Fibroblast of lung (primary cell): Measurements from ENCODE around the gene LGI2. TPM values are rescaled to one million over a fixed set of nuclear protein-coding genes. Genes with fewer than 3 reads are reported as not detected.

Source experiments
- DNase-seq, 2 donors: peaks; one replicate each; pipeline versions ENCODE4 v3.0.0 to v3.0.0-alpha.2; 2010; ENCODE audit warnings: low read depth in 2 of 2
- H2AFZ ChIP-seq: 2 replicates; pipeline ENCODE4 v1.5.1; 2012; ENCODE audit warnings: low read length, control low read depth, inconsistent platforms
- H3K27ac ChIP-seq: 2 replicates; pipeline ENCODE4 v1.5.1; 2011; ENCODE audit warnings: low read length, control low read depth; ENCODE audit not compliant: insufficient read depth
- H3K27me3 ChIP-seq: 2 replicates; pipeline ENCODE4 v1.5.1; 2011; ENCODE audit warnings: mild to moderate bottlenecking, low read length; ENCODE audit not compliant: control insufficient read depth, insufficient read depth
- H3K36me3 ChIP-seq: 2 replicates; pipeline ENCODE4 v1.5.1; 2011; ENCODE audit warnings: low read length; ENCODE audit not compliant: control insufficient read depth, insufficient read depth
- H3K4me1 ChIP-seq: 2 replicates; pipeline ENCODE4 v1.5.1; 2011; ENCODE audit warnings: low read length; ENCODE audit not compliant: control insufficient read depth, insufficient read depth; ENCODE audit errors: extremely low read depth
- H3K4me2 ChIP-seq: 2 replicates; pipeline ENCODE4 v1.5.1; 2011; ENCODE audit warnings: low read length, control low read depth; ENCODE audit not compliant: insufficient read depth; ENCODE audit errors: extremely low read depth
- H3K4me3 ChIP-seq, 4 experiments: fragments of 200-600 bp in 1 of 4; sonication (generic) in 1 of 4; replicated peaks in 1 of 4; 2 replicates each; pipeline ENCODE4 v1.5.1; 2011 to 2016; ENCODE audit warnings: low read length in 4 of 4, low read depth in 3 of 4, mild to moderate bottlenecking in 3 of 4, control low read depth in 2 of 4, inconsistent platforms in 1 of 4, mixed read lengths in 1 of 4; ENCODE audit not compliant: insufficient read depth in 1 of 4; ENCODE audit errors: control extremely low read depth in 1 of 4
- H3K79me2 ChIP-seq: 2 replicates; pipeline ENCODE4 v1.5.1; 2012; ENCODE audit warnings: mild to moderate bottlenecking, low read length, inconsistent platforms; ENCODE audit not compliant: control insufficient read depth, insufficient read depth
- H3K9ac ChIP-seq: 2 replicates; pipeline ENCODE4 v1.5.1; 2011; ENCODE audit warnings: mild to moderate bottlenecking, low read length, control low read depth; ENCODE audit not compliant: insufficient read depth
- H3K9me3 ChIP-seq: 2 replicates; pipeline ENCODE4 v1.5.1; 2012; ENCODE audit warnings: low read depth, low read length; ENCODE audit not compliant: control insufficient read depth, insufficient read depth
- H4K20me1 ChIP-seq: 2 replicates; pipeline ENCODE4 v1.5.1; 2011; ENCODE audit warnings: low read length; ENCODE audit not compliant: control insufficient read depth, insufficient read depth; ENCODE audit errors: extremely low read depth
- EZH2 ChIP-seq: IDR thresholded peaks from 2 replicates; pipeline ENCODE4 v1.5.1; 2012; ENCODE audit warnings: low read length, control low read depth, mild to moderate bottlenecking; ENCODE audit errors: missing control alignments
- polyA plus RNA-seq, 2 donors: library from polyadenylated mRNA; depleted of rRNA in 1 of 2; stranded (reverse) in 1 of 2; unstranded in 1 of 2; fragments of >200 nt; gene quantifications; 2 replicates each; pipeline ENCODE4 v1.2.1, GENCODE V29; 2011 to 2012; ENCODE audit warnings: missing spikeins in 1 of 2
- total RNA-seq: library from RNA; depleted of rRNA; stranded (reverse); fragments of >200 nt; gene quantifications from 2 replicates; pipeline ENCODE4 v1.2.1, GENCODE V29; 2014
- TF ChIP-seq, protein P1 (sequence below), 2 donors: IDR thresholded peaks in 1 of 2; conservative IDR thresholded peaks in 1 of 2; 1 replicate in 1 of 2; 2 replicates in 1 of 2; pipeline ENCODE4 v1.5.1; 2011 to 2012; ENCODE audit warnings: low read length in 2 of 2, control low read depth in 1 of 2, inconsistent platforms in 1 of 2, low read depth in 1 of 2, mild to moderate bottlenecking in 1 of 2

The LGI2 gene
- total and polyA plus RNA-seq, 2 donors (not counting 1 experiment from before 2014, with no cell fraction given) = under 0.01 TPM; not detected in 1

DNA sequence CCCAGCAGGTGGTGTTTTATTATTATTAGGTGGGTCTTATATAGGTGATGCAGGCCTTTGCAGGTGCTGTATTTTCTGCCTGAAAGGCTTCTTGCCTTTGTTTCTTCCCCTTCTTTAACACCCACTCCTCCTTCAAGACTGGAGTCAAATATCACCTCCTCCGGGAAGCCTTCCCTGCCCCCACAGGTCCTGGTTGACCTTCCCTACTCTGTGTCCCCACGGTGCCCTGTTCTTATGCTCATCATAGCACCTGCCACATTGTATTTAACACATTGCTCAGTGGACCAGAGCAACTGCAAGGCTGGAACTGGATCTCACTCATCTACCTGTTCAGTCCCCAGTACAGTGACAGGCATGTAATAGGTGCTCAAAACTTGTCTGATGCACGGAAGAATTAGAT, 39.8 kb upstream of the LGI2 start:
- no peaks in the 10 kb centered on the region for H3K9me3 ChIP-seq
- H4K20me1 ChIP-seq = no peaks in the 10 kb centered on the region
- DNase-seq = no peak
- H3K4me3 ChIP-seq = no peak overlapping the region
- no peaks in the 10 kb centered on the region for H3K4me1 ChIP-seq
- no peak overlapping the region for H3K9ac ChIP-seq
- no peak overlapping the region for H3K27ac ChIP-seq
- H3K4me2 ChIP-seq = no peak overlapping the region
- TF ChIP-seq, protein P1, sequence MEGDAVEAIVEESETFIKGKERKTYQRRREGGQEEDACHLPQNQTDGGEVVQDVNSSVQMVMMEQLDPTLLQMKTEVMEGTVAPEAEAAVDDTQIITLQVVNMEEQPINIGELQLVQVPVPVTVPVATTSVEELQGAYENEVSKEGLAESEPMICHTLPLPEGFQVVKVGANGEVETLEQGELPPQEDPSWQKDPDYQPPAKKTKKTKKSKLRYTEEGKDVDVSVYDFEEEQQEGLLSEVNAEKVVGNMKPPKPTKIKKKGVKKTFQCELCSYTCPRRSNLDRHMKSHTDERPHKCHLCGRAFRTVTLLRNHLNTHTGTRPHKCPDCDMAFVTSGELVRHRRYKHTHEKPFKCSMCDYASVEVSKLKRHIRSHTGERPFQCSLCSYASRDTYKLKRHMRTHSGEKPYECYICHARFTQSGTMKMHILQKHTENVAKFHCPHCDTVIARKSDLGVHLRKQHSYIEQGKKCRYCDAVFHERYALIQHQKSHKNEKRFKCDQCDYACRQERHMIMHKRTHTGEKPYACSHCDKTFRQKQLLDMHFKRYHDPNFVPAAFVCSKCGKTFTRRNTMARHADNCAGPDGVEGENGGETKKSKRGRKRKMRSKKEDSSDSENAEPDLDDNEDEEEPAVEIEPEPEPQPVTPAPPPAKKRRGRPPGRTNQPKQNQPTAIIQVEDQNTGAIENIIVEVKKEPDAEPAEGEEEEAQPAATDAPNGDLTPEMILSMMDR (conservative IDR thresholded peaks at IDR 0.05 in 1 of 2, IDR thresholded peaks at IDR 0.05 in 1 of 2; ENCODE audit: low read depth in 1 of 2, low read length in 2 of 2) = no peak
- TF ChIP-seq EZH2 = no peak
- no peaks in the 10 kb centered on the region for H3K79me2 ChIP-seq
- H3K27me3 ChIP-seq = peaks cover 5% of the 10 kb centered on the region
- no peaks in the 10 kb centered on the region for H3K36me3 ChIP-seq
- no peak overlapping the region for H2AFZ ChIP-seq

DNA sequence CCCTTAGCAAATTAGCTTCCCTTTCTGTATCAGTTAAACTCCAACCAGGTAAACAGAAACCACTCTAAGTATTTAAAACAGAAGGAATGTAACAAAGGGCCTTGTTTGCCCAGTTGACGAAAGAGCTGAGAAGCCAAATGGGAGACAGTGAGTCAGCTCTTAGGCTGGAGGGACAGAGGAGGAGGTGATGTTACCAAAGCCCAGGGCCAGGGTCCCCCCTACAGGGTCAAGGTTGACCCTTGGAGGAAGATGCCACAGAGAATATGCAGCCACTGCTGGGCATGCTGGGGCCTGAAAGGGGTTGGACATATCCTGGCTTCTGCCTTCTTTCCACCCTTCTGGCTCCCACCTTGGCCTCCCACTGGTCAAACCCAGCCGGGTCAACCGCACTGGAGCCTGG, 38.3 kb upstream of the LGI2 start:
- H3K27ac ChIP-seq = no peak overlapping the region
- H3K4me1 ChIP-seq = no peaks in the 10 kb centered on the region
- no peaks in the 10 kb centered on the region for H3K9me3 ChIP-seq
- H3K27me3 ChIP-seq = peaks cover 5% of the 10 kb centered on the region
- H4K20me1 ChIP-seq = no peaks in the 10 kb centered on the region
- no peak overlapping the region for H3K4me3 ChIP-seq
- H3K36me3 ChIP-seq = no peaks in the 10 kb centered on the region
- no peaks in the 10 kb centered on the region for H3K79me2 ChIP-seq
- DNase-seq = no peak
- TF ChIP-seq, protein P1 (conservative IDR thresholded peaks at IDR 0.05 in 1 of 2, IDR thresholded peaks at IDR 0.05 in 1 of 2; ENCODE audit: low read depth in 1 of 2, low read length in 2 of 2) = no peak
- no peak for TF ChIP-seq EZH2
- no peak overlapping the region for H3K4me2 ChIP-seq
- no peak overlapping the region for H3K9ac ChIP-seq
- no peak overlapping the region for H2AFZ ChIP-seq

DNA sequence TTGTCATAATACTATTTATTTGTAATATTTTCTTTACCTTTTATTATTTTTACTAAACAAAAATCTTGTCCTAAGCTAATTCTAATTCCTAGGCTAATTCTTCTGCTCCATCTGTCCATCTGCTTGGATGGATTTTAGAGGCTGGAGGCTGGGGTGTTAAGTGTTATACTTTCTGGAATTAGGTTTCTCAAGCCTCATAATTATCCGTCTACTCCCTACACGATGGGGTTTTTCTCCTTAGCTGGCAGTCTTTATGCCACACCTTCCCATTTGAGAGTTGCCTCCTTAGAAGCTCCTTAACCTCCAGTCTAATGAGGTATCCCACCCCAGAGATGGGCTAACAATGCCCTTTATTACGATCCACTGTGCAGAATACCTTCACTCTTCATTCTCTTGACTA, 37.6 kb upstream of the LGI2 start:
- no peaks in the 10 kb centered on the region for H3K27me3 ChIP-seq
- TF ChIP-seq EZH2 = no peak
- TF ChIP-seq, protein P1 (conservative IDR thresholded peaks at IDR 0.05 in 1 of 2, IDR thresholded peaks at IDR 0.05 in 1 of 2; ENCODE audit: low read depth in 1 of 2, low read length in 2 of 2) = no peak
- H3K4me3 ChIP-seq = no peak overlapping the region
- no peak overlapping the region for H3K4me2 ChIP-seq
- no peaks in the 10 kb centered on the region for H3K9me3 ChIP-seq
- H4K20me1 ChIP-seq = no peaks in the 10 kb centered on the region
- H3K36me3 ChIP-seq = no peaks in the 10 kb centered on the region
- no peak overlapping the region for H2AFZ ChIP-seq
- no peak overlapping the region for H3K9ac ChIP-seq
- no peaks in the 10 kb centered on the region for H3K4me1 ChIP-seq
- no peak for DNase-seq
- no peak overlapping the region for H3K27ac ChIP-seq
- H3K79me2 ChIP-seq = no peaks in the 10 kb centered on the region
